ENCODE results near the gene GREB1. TPM values are rescaled to one million over a fixed set of nuclear protein-coding genes. Genes with fewer than 3 reads are reported as not detected.

The GREB1 gene
- total RNA-seq, 1 experiment from 2014 or later, result 0.62 TPM

- DNase-seq (no peak), ATAC-seq (no peak)
- no peaks in the 10 kb centered on the region for H3K9me2 ChIP-seq (replicated peaks; ENCODE audit: low read length)
- no peaks in the 10 kb centered on the region for H3K27me3 ChIP-seq (ENCODE audit: low read length)
- H2AFZ ChIP-seq (ENCODE audit: low read length), result no peak overlapping the region
- no peak overlapping the region for H3K27ac ChIP-seq (ENCODE audit: low read length)
- H3K4me3 ChIP-seq (ENCODE audit: low read length), result no peak overlapping the region
- H3K79me2 ChIP-seq (ENCODE audit: low read length), result no peaks in the 10 kb centered on the region
- intact Hi-C loops (cut with micrococcal nuclease), result no loop called here
- H3K36me3 ChIP-seq (ENCODE audit: low read depth, low read length), result no peaks in the 10 kb centered on the region
- ChIA-PET POLR2A (ENCODE audit: unreplicated experiment) (no interaction called here), CTCF (no interaction called here)
- H4K20me1 ChIP-seq (ENCODE audit: low read length), result no peaks in the 10 kb centered on the region
- H3K9ac ChIP-seq (ENCODE audit: low read length), result no peak overlapping the region
- H3F3A ChIP-seq (ENCODE audit: low read length, unreplicated experiment), result no peaks in the 10 kb centered on the region
- TF ChIP-seq EZH2 (IDR thresholded peaks at IDR 0.05; ENCODE audit: low read length, unreplicated experiment) (no peak), EZH2phosphoT487 (IDR thresholded peaks at IDR 0.05; ENCODE audit: borderline replicate concordance, low read length) (no peak)
- no peak overlapping the region for H3K4me2 ChIP-seq (ENCODE audit: low read length)
- H3K4me1 ChIP-seq (ENCODE audit: insufficient read depth, low read length), result no peaks in the 10 kb centered on the region
- BruUV-seq (replicated peaks), result no TSS peak
- H3K9me3 ChIP-seq (ENCODE audit: low read length), result no peaks in the 10 kb centered on the region
Observed at GRCh38 chr2:11578986-11579774, 45.3 kb downstream of the GREB1 start.

- no peak for DNase-seq
- Histone ChIP-seq H3K9me3 (ENCODE audit: low read length) (no peaks in the 10 kb centered on the region), H3K4me2 (ENCODE audit: low read length) (no peak overlapping the region), H3K27me3 (ENCODE audit: low read length) (no peaks in the 10 kb centered on the region), H3K27ac (ENCODE audit: low read length) (no peak overlapping the region), H3F3A (ENCODE audit: low read length, unreplicated experiment) (no peaks in the 10 kb centered on the region), H3K9ac (ENCODE audit: low read length) (no peak overlapping the region), H3K4me3 (ENCODE audit: low read length) (no peak overlapping the region), H4K20me1 (ENCODE audit: low read length) (no peaks in the 10 kb centered on the region), H3K36me3 (ENCODE audit: low read depth, low read length) (no peaks in the 10 kb centered on the region), H3K79me2 (ENCODE audit: low read length) (no peaks in the 10 kb centered on the region), H3K9me2 (replicated peaks; ENCODE audit: low read length) (no peaks in the 10 kb centered on the region), H2AFZ (ENCODE audit: low read length) (no peak overlapping the region), H3K4me1 (ENCODE audit: insufficient read depth, low read length) (no peaks in the 10 kb centered on the region)
- BruUV-seq (replicated peaks), result no TSS peak
- intact Hi-C loops (cut with micrococcal nuclease), result loop anchor here (5.0 kb wide), 1 partner anchor 448 kb away; a partner anchor contains a TSS
- TF ChIP-seq EZH2 (IDR thresholded peaks at IDR 0.05; ENCODE audit: low read length, unreplicated experiment) (no peak), EZH2phosphoT487 (IDR thresholded peaks at IDR 0.05; ENCODE audit: borderline replicate concordance, low read length) (no peak), CTCF (conservative IDR thresholded peaks at IDR 0.05; ENCODE audit: low read depth, low read length) (no peak)
- ChIA-PET POLR2A (ENCODE audit: unreplicated experiment) (no interaction called here), CTCF (no interaction called here)
- no peak for ATAC-seq
Observed at GRCh38 chr2:11579867-11580659, 46.2 kb downstream of the GREB1 start.

GRCh38 chr2:11580697-11581096, 46.9 kb downstream of the GREB1 start:
- Histone ChIP-seq H3K36me3 (ENCODE audit: low read depth, low read length) (no peaks in the 10 kb centered on the region), H4K20me1 (ENCODE audit: low read length) (no peaks in the 10 kb centered on the region), H2AFZ (ENCODE audit: low read length) (no peak overlapping the region), H3F3A (ENCODE audit: low read length, unreplicated experiment) (no peaks in the 10 kb centered on the region), H3K9me2 (replicated peaks; ENCODE audit: low read length) (no peaks in the 10 kb centered on the region), H3K4me1 (ENCODE audit: insufficient read depth, low read length) (no peaks in the 10 kb centered on the region), H3K27me3 (ENCODE audit: low read length) (no peaks in the 10 kb centered on the region), H3K79me2 (ENCODE audit: low read length) (no peaks in the 10 kb centered on the region), H3K4me2 (ENCODE audit: low read length) (no peak overlapping the region), H3K4me3 (ENCODE audit: low read length) (no peak overlapping the region), H3K27ac (ENCODE audit: low read length) (no peak overlapping the region), H3K9ac (ENCODE audit: low read length) (no peak overlapping the region), H3K9me3 (ENCODE audit: low read length) (no peaks in the 10 kb centered on the region)
- DNase-seq (no peak), ATAC-seq (no peak)
- BruUV-seq (replicated peaks), result no TSS peak
- ChIA-PET CTCF (no interaction called here), POLR2A (ENCODE audit: unreplicated experiment) (no interaction called here)
- TF ChIP-seq CTCF (conservative IDR thresholded peaks at IDR 0.05; ENCODE audit: low read depth, low read length) (no peak), EZH2phosphoT487 (IDR thresholded peaks at IDR 0.05; ENCODE audit: borderline replicate concordance, low read length) (no peak), EZH2 (IDR thresholded peaks at IDR 0.05; ENCODE audit: low read length, unreplicated experiment) (no peak)
- intact Hi-C loops (cut with micrococcal nuclease), result loop anchor here (5.0 kb wide), 1 partner anchor 448 kb away; a partner anchor contains a TSS
